Measurements from ENCODE around the gene NREP.
A peak's percentile ranks its signal among the peaks of the same experiment; 100 is the strongest.

Gene NREP

GRCh38 chr5:111756581-111757354 is at the start of gene NREP:
Gene NREP (minus strand): TSS chr5:111757194. CDS start chr5:111755772, 1,422 bp downstream.
- peak in 1 of 6 experiments; percentile 9 for DNase-seq

- no peak for DNase-seq
Measured at GRCh38 chr5:111806753-111807152, 49.8 kb upstream of the NREP start.

- DNase-seq: no peak
Measured at GRCh38 chr5:111806156-111806555, 49.2 kb upstream of the NREP start.

- no peak for DNase-seq
Measured at GRCh38 chr5:111805071-111805470, 48.1 kb upstream of the NREP start.

- no peak for DNase-seq
Measured at GRCh38 chr5:111800351-111800750, 43.4 kb upstream of the NREP start.

- no peak for DNase-seq
Measured at GRCh38 chr5:111795142-111795541, 38.1 kb upstream of the NREP start.

- no peak for DNase-seq
Measured at GRCh38 chr5:111792471-111793058, 35.6 kb upstream of the NREP start.

GRCh38 chr5:111790295-111790694 is 33.3 kb upstream of the NREP start:
- DNase-seq: no peak

GRCh38 chr5:111787006-111787405 is 30.0 kb upstream of the NREP start:
- no peak for DNase-seq

GRCh38 chr5:111784491-111785181 is 27.6 kb upstream of the NREP start:
- no peak for DNase-seq

- no peak for DNase-seq
Measured at GRCh38 chr5:111783537-111783936, 26.5 kb upstream of the NREP start.

- no peak for DNase-seq
Measured at GRCh38 chr5:111782216-111782615, 25.2 kb upstream of the NREP start.

- DNase-seq: no peak
Measured at GRCh38 chr5:111781200-111781599, 24.2 kb upstream of the NREP start.

GRCh38 chr5:111779922-111780292 is 22.9 kb upstream of the NREP start:
- DNase-seq: no peak

GRCh38 chr5:111779260-111779921 is 22.4 kb upstream of the NREP start:
- no peak for DNase-seq

GRCh38 chr5:111776913-111777781 is 20.2 kb upstream of the NREP start:
- no peak for DNase-seq

GRCh38 chr5:111775224-111775623 is 18.2 kb upstream of the NREP start:
- no peak for DNase-seq

GRCh38 chr5:111774525-111774924 is 17.5 kb upstream of the NREP start:
- no peak for DNase-seq

GRCh38 chr5:111772456-111773122 is 15.6 kb upstream of the NREP start:
- DNase-seq: no peak

- DNase-seq: no peak
Measured at GRCh38 chr5:111769541-111769940, 12.5 kb upstream of the NREP start.

GRCh38 chr5:111765613-111766571 is 8.9 kb upstream of the NREP start:
- DNase-seq: no peak

Data from stimulated activated naive CD4-positive, alpha-beta T cell (primary cell).